Measurements from ENCODE around the gene SEPTIN2. TPM values are rescaled to one million over a fixed set of nuclear protein-coding genes. Genes with fewer than 3 reads are reported as not detected.
"Not testable (repeated sequence)": the region's sequence is repeated elsewhere in the genome, so short reads cannot be mapped to it uniquely, and the experiment has no call there.

SEPTIN2 gene
- total and polyA plus RNA-seq, 5 donors, result 153 to 335 (median 243) TPM

GRCh38 chr2:241366678-241367077 is 51.0 kb downstream of the SEPTIN2 start:
- Histone ChIP-seq H3K27ac (ENCODE audit: low read length) (no peak overlapping the region), H3K4me1 (ENCODE audit: control insufficient read depth, insufficient read depth, low read length) (no peaks in the 10 kb centered on the region), H3K4me3 (ENCODE audit: low read length) (no peak overlapping the region), H3K9me3 (ENCODE audit: control insufficient read depth, low read length) (no peaks in the 10 kb centered on the region), H3K27me3 (ENCODE audit: control insufficient read depth, insufficient read depth) (no peaks in the 10 kb centered on the region)
- DNase-seq, result no peak
- ATAC-seq, result no peak
- WGBS, result 97% methylated on average over 2 of the region's 2 CpGs
- intact Hi-C loops (cut with DNase I), result no loop called here

DNA sequence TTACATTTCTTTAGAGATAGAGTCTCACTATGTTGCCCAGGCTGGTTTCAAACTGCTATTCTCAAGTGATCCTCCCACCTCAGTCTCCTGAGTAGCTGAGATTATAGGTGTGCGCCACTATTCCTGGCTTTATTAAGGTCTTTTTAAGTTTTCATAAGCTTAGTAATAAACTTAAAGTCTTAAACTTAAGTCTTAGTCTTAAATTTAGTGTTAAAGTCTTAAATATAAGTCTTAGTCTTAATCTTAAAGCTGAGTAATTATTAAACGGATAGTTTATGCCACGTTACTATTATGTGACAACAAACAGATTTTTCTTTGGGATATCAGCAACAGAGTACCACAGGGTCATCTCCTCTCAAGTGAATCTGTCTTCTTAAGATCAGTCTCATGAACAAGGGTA is 52.9 kb downstream of the SEPTIN2 start:
- H3K4me3 ChIP-seq (ENCODE audit: low read length), result no peak overlapping the region
- no peaks in the 10 kb centered on the region for H3K9me3 ChIP-seq (ENCODE audit: control insufficient read depth, low read length)
- no peak overlapping the region for H3K27ac ChIP-seq (ENCODE audit: low read length)
- H3K4me1 ChIP-seq (ENCODE audit: control insufficient read depth, insufficient read depth, low read length), result no peaks in the 10 kb centered on the region
- intact Hi-C loops (cut with DNase I), result no loop called here
- DNase-seq (no peak), ATAC-seq (no peak)
- 92% methylated on average over 3 of the region's 3 CpGs for WGBS
- H3K27me3 ChIP-seq (ENCODE audit: control insufficient read depth, insufficient read depth), result no peaks in the 10 kb centered on the region

DNA sequence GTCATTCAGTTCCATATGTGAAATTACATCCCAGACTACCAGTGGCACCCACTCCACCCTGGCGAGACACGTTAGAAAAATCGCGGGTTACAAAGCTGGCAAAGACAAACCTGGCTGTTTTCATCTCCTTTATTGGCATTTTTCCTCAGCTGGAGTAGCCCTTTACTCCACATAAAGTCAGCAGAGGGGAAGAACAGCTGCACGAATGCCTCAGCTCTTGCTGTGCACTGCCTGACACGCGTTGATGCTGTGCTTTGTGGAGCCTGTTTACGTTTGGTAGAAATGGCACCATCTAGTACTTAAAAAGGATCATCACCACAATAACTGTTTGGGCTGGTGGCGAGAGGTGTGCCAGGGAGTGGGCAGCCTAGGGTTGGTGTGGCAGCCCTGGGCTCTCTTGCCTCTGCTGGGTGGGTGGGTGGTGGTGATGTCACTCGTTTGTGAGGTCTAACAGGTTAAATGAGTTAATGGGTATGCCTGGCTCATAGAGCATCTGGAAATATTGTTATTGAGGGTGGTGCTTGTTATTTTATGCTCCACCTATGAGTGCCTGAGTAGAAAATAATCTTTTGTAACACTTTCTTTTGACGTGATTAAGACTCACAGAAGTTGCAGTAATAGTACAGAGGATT is 56.8 kb downstream of the SEPTIN2 start:
- WGBS, result 73% methylated on average over 11 of the region's 11 CpGs
- no peaks in the 10 kb centered on the region for H3K27me3 ChIP-seq (ENCODE audit: control insufficient read depth, insufficient read depth)
- H3K27ac ChIP-seq (ENCODE audit: low read length), result no peak overlapping the region
- intact Hi-C loops (cut with DNase I), result no loop called here
- ATAC-seq, result peak in 1 of 2 donors; percentile 87
- no peaks in the 10 kb centered on the region for H3K4me1 ChIP-seq (ENCODE audit: control insufficient read depth, insufficient read depth, low read length)
- no peak overlapping the region for H3K4me3 ChIP-seq (ENCODE audit: low read length)
- no peak for DNase-seq
- H3K9me3 ChIP-seq (ENCODE audit: control insufficient read depth, low read length), result no peaks in the 10 kb centered on the region

GRCh38 chr2:241373446-241373845 is 57.7 kb downstream of the SEPTIN2 start:
- Histone ChIP-seq H3K4me3 (ENCODE audit: low read length) (no peak overlapping the region), H3K27ac (ENCODE audit: low read length) (no peak overlapping the region), H3K27me3 (ENCODE audit: control insufficient read depth, insufficient read depth) (no peaks in the 10 kb centered on the region), H3K9me3 (ENCODE audit: control insufficient read depth, low read length) (no peaks in the 10 kb centered on the region), H3K4me1 (ENCODE audit: control insufficient read depth, insufficient read depth, low read length) (no peaks in the 10 kb centered on the region)
- intact Hi-C loops (cut with DNase I), result no loop called here
- DNase-seq (no peak), ATAC-seq (no peak)
- WGBS, result 94% methylated on average over 3 of the region's 3 CpGs

- intact Hi-C loops (cut with DNase I); DNase-seq: not testable (repeated sequence)
Measured at GRCh38 chr2:241373906-241374305, 58.2 kb downstream of the SEPTIN2 start.

DNA sequence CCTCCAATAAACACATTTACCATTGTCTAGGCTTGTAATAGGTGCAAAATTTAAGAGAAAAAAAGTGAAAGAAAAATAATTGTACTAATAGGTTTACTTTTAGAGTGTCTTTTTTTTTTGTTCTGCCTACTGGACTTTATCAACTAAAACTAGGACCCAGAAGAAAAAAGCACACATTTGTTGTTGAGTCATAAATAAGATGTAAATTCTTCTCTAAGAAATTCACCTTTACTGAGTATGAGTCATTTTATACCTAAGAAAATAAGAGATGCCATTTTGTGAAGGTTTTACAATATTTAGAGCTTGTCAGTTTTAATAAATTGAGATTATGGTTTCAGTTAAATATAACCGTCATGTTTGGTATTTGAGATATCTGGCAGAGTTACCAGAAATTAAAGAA is 59.6 kb downstream of the SEPTIN2 start:
- Histone ChIP-seq H3K9me3 (ENCODE audit: control insufficient read depth, low read length) (no peaks in the 10 kb centered on the region), H3K27me3 (ENCODE audit: control insufficient read depth, insufficient read depth) (no peaks in the 10 kb centered on the region), H3K4me1 (ENCODE audit: control insufficient read depth, insufficient read depth, low read length) (peaks cover 4% of the 10 kb centered on the region), H3K4me3 (ENCODE audit: low read length) (no peak overlapping the region), H3K27ac (ENCODE audit: low read length) (no peak overlapping the region)
- DNase-seq (no peak), ATAC-seq (no peak)
- WGBS, result 91% methylated on average over 1 of the region's 1 CpG
- intact Hi-C loops (cut with DNase I), result no loop called here

More at GRCh38 chr2:241373906-241374305, 58.2 kb downstream of the SEPTIN2 start:
- H3K27me3 ChIP-seq (ENCODE audit: control insufficient read depth, insufficient read depth); H3K27ac ChIP-seq (ENCODE audit: low read length); ATAC-seq; H3K4me3 ChIP-seq (ENCODE audit: low read length); H3K4me1 ChIP-seq (ENCODE audit: control insufficient read depth, insufficient read depth, low read length); H3K9me3 ChIP-seq (ENCODE audit: control insufficient read depth, low read length): not testable (repeated sequence)
- WGBS, result 96% methylated on average over 6 of the region's 6 CpGs

- no peak overlapping the region for H3K27ac ChIP-seq (ENCODE audit: low read length)
- no peak overlapping the region for H3K4me3 ChIP-seq (ENCODE audit: low read length)
- DNase-seq, result no peak
- intact Hi-C loops (cut with DNase I), result no loop called here
- H3K27me3 ChIP-seq (ENCODE audit: control insufficient read depth, insufficient read depth), result no peaks in the 10 kb centered on the region
- H3K4me1 ChIP-seq (ENCODE audit: control insufficient read depth, insufficient read depth, low read length), result peaks cover 11% of the 10 kb centered on the region
- no peak for ATAC-seq
- 91% methylated on average over 2 of the region's 2 CpGs for WGBS
- H3K9me3 ChIP-seq (ENCODE audit: control insufficient read depth, low read length), result no peaks in the 10 kb centered on the region
Measured at GRCh38 chr2:241376808-241377207, 61.1 kb downstream of the SEPTIN2 start.

- intact Hi-C loops (cut with DNase I), result no loop called here
- peaks cover 11% of the 10 kb centered on the region for H3K4me1 ChIP-seq (ENCODE audit: control insufficient read depth, insufficient read depth, low read length)
- H3K9me3 ChIP-seq (ENCODE audit: control insufficient read depth, low read length), result no peaks in the 10 kb centered on the region
- H3K27me3 ChIP-seq (ENCODE audit: control insufficient read depth, insufficient read depth), result no peaks in the 10 kb centered on the region
- no peak overlapping the region for H3K4me3 ChIP-seq (ENCODE audit: low read length)
- 77% methylated on average over 2 of the region's 2 CpGs for whole genome bisulfite sequencing
- ATAC-seq, result no peak
- no peak overlapping the region for H3K27ac ChIP-seq (ENCODE audit: low read length)
- DNase-seq, result no peak
Measured at GRCh38 chr2:241378816-241379215, 63.1 kb downstream of the SEPTIN2 start.

DNA sequence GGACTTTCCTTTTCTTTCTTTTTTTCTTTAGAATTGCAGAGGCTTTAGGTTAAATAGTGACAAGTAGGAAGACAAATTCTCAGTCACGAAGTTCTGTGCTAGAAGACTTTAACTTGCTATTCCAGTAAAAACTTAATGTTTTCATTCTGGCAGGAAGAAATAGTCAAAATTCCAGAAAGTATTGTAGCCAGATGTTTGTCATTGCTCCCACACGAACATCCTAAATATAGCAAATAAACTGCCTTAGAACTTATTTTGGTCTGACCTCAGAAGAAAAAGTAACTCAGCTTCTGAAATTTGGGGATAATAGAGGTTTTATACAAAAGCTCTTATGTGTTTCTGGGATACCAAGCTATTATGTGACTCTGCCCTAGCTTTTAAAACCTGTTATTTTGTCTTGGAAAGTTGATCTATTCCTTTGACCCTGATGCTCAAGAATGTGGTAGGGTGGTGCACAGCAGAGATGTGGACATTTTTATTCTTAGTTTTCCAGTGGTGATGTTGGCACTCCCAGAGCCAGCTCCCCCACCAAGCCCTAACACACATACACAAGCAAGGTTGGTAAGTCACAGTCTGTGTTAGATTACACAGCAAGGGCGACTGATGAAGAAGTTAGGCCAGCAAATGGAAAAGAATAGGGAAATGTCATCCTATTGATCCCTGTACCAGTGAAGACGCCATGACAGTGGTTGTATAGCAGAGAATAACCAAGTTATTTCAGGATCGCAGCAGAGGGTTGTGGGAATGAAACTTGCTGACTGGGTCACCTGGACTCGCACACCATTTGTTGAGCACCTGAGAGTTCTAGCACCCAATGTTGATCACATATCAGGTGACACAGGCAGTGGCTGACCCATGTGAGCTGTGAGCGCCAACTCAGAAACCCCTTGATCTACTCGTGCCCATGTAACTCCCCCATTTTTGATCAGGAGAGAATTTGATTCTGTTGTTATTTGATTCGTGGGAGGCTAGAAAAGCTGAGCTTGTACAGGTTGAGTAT is 64.1 kb downstream of the SEPTIN2 start:
- Histone ChIP-seq H3K27me3 (ENCODE audit: control insufficient read depth, insufficient read depth) (no peaks in the 10 kb centered on the region), H3K4me1 (ENCODE audit: control insufficient read depth, insufficient read depth, low read length) (peaks cover 11% of the 10 kb centered on the region), H3K9me3 (ENCODE audit: control insufficient read depth, low read length) (no peaks in the 10 kb centered on the region), H3K4me3 (ENCODE audit: low read length) (no peak overlapping the region), H3K27ac (ENCODE audit: low read length) (peak overlapping the region; percentile 55)
- ATAC-seq, result no peak
- 78% methylated on average over 9 of the region's 9 CpGs for WGBS
- no peak for DNase-seq
- intact Hi-C loops (cut with DNase I), result no loop called here

GRCh38 chr2:241381872-241382271 is 66.1 kb downstream of the SEPTIN2 start:
- intact Hi-C loops (cut with DNase I), result no loop called here
- ATAC-seq (peak; percentile 24 to 26), DNase-seq (no peak)
- 42% methylated on average over 4 of the region's 4 CpGs for WGBS
- Histone ChIP-seq H3K9me3 (ENCODE audit: control insufficient read depth, low read length) (no peaks in the 10 kb centered on the region), H3K27me3 (ENCODE audit: control insufficient read depth, insufficient read depth) (no peaks in the 10 kb centered on the region), H3K4me1 (ENCODE audit: control insufficient read depth, insufficient read depth, low read length) (peaks cover 13% of the 10 kb centered on the region), H3K4me3 (ENCODE audit: low read length) (no peak overlapping the region), H3K27ac (ENCODE audit: low read length) (no peak overlapping the region)

DNA sequence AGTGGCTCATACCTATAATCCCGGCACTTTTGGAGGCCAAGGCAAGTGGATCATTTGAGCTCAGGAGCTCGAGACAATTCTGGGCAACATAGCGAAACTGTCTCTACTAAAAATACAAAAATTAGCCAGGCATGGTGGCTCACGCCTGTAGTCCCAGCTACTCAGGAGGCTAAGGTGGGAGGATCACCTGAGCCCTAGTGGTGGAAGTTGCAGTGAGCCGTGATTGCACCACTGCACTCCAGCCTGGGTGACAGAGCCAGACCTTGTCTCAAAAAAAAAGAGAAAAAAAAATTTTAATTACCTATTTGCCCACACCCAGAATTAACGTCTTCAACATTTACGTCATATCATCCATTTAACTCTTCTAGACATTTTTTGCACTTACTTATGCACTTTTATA is 69.7 kb downstream of the SEPTIN2 start:
- H3K27ac ChIP-seq (ENCODE audit: low read length); H3K9me3 ChIP-seq (ENCODE audit: control insufficient read depth, low read length); ATAC-seq; H3K27me3 ChIP-seq (ENCODE audit: control insufficient read depth, insufficient read depth); H3K4me1 ChIP-seq (ENCODE audit: control insufficient read depth, insufficient read depth, low read length); H3K4me3 ChIP-seq (ENCODE audit: low read length); intact Hi-C loops (cut with DNase I); DNase-seq: not testable (repeated sequence)
- 97% methylated on average over 7 of the region's 7 CpGs for WGBS

Data from right cardiac atrium (tissue), 5 donors.